Urinary bladder (tissue), 4 donors: ENCODE data around the gene TTBK1. TPM values are rescaled to one million over a fixed set of nuclear protein-coding genes. Genes with fewer than 3 reads are reported as not detected.

Experiments
- DNase-seq: peaks from one replicate; pipeline ENCODE4 v3.0.0-alpha.2; 2015; ENCODE audit errors: extremely low spot score
- H3K27ac ChIP-seq: one replicate; pipeline ENCODE4 v1.5.1; 2013; ENCODE audit warnings: low read depth, mild to moderate bottlenecking, moderate library complexity
- H3K36me3 ChIP-seq: one replicate; pipeline ENCODE4 v1.6.1; 2013; ENCODE audit warnings: mild to moderate bottlenecking, moderate library complexity; ENCODE audit not compliant: insufficient read depth
- H3K4me1 ChIP-seq: one replicate; pipeline ENCODE4 v1.6.1; 2013; ENCODE audit warnings: mild to moderate bottlenecking, moderate library complexity; ENCODE audit not compliant: insufficient read depth
- H3K4me3 ChIP-seq: one replicate; pipeline ENCODE4 v1.5.1; 2013; ENCODE audit warnings: low read depth, low read length
- WGBS: extraction: QIAGEN DNeasy Blood & Tissue Kit; methylation state at CpG from one replicate; pipeline ENCODE4 v1.1.7; 2013; 5-methylcytosine and 5-hydroxymethylcytosine counted together
- polyA plus RNA-seq: library from polyadenylated mRNA; stranded (reverse); fragments of 200-250 nt; gene quantifications from one replicate; pipeline ENCODE4 v1.2.3, GENCODE V29; 2013
- total RNA-seq: library from RNA; depleted of rRNA; stranded (reverse); fragments of >200 nt; gene quantifications from one replicate; pipeline ENCODE4 v1.2.3, GENCODE V29; 2014
- donor health status: healthy with polysubstance abuse.
- donor health status: healthy.

TTBK1 gene
- total and polyA plus RNA-seq, 2 donors, result 0.20 to 0.32 TPM

DNA sequence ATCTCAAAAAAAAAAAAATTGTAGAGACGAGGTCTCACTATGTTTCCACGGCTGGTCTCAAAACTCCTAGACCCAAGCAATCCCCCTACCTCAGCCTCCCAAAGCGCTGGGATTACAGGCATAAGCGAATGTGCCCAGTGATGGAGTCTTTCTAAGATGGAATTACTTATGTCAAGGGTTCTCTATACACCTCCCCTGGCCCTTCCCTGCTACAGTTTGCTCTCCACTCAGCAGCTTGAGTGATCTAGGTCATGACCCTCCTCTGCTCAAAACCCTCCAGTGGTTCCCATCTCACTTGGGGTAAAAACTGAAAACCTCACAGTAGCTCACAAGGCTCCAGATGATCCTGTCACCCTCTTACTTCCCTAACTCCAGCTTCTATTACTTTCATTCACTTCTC is 12.2 kb upstream of the TTBK1 start:
- H3K4me3 ChIP-seq, result no peak overlapping the region
- no peaks in the 10 kb centered on the region for H3K4me1 ChIP-seq
- no peak for DNase-seq
- no peaks in the 10 kb centered on the region for H3K36me3 ChIP-seq
- WGBS, result 91% methylated on average over 4 of the region's 4 CpGs
- no peak overlapping the region for H3K27ac ChIP-seq

DNA sequence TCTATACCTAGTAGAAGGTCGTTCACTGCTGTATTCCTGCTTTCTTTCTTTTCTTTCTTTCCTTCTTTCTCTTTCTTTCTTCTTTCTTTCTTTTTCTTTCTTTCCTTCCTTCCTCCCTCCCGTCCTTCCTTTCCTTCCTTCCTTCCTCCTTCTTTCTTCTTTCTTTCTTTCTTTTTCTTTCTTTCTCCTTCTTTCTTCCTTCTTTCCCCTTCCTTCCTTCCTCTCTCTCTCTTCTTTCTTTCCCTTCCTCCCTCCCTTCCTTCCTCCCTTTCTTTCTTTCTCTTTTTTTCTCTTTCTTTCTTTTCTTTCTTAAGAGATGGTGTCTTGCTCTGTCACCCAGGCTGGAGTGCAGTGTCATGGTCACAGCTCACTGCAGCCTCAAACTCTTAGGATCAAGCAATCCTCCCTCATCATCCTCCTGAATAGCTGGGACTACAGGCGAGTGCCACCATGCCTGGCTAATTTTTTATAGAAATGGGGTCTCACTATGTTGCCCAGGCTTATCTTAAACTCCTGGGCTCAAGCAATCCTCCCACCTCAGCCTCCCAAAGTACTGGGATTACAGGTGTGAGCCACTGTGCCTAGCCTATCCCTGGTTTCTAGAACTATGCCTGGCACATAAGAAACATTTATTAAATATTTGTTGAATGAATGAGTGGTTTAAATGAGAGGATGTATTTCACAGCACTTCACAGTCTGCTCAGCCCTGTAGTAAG is 11.4 kb upstream of the TTBK1 start:
- WGBS, result 65% methylated on average over 3 of the region's 3 CpGs
- Histone ChIP-seq H3K4me3 (no peak overlapping the region), H3K4me1 (no peaks in the 10 kb centered on the region), H3K27ac (no peak overlapping the region), H3K36me3 (no peaks in the 10 kb centered on the region)
- no peak for DNase-seq

DNA sequence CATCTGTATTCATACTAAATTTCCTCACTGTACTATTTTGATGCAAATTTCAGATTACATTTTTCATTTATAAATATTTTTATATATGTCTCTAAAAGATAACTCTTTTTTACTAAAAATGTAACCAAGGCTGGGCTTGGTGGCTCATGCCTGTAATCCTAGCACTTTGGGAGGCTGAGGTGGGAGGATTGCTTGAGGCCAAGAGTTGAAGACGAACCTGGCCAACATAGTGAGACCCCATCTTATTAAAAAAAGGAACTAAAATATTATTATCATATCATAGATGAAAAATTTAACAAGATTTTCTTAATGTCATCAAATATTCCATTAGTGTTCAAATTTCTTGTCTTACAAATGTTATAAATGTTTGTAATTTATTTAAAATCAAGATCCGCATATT is 7.4 kb upstream of the TTBK1 start:
- WGBS, result 64% methylated on average over 2 of the region's 2 CpGs
- H3K4me3 ChIP-seq, result no peak overlapping the region

DNA sequence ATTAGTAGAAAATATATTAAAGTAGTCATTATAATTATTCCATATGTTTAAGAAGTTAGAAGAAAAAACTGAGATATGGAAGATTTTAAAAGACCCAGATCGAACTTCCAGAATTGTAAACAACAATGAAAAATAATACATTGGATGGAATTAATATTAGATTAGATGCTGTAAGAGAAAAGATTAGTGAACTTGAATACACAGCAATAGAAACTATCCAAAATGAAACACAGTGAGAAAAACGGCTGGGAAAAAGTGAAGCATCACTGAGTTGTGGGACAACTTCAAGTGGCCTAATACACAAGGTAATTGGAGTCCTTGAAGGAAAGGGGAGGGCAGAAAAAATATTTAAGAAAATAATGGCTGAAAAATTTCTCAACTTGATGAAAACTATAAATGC is 4.2 kb upstream of the TTBK1 start:
- no peaks in the 10 kb centered on the region for H3K36me3 ChIP-seq
- no peak overlapping the region for H3K27ac ChIP-seq
- WGBS, result 76% methylated on average over 2 of the region's 2 CpGs
- no peak for DNase-seq
- H3K4me3 ChIP-seq, result no peak overlapping the region
- peaks cover 2% of the 10 kb centered on the region for H3K4me1 ChIP-seq

More for the DNA sequence above, 7.4 kb upstream of the TTBK1 start:
- DNase-seq, result no peak
- no peaks in the 10 kb centered on the region for H3K4me1 ChIP-seq
- H3K36me3 ChIP-seq, result no peaks in the 10 kb centered on the region
- H3K27ac ChIP-seq, result no peak overlapping the region

DNA sequence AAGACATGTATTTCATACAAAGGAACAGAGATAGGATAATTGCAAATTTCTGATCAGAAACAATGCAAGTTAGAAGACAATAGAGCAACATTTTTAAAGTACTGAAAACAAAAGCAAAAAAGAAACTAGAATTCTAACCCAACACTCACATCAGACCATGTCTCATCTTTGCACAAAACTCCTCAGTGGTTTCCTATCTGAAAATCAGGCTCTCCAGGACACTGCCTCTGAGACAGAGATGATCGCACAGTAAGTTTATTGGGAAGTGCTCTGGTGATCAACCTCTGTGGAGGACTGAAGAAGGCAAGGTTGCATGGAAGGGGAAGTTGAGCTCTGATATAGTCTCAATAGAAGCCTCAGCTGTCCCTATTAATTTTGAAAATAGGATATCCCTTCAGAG is 2.3 kb upstream of the TTBK1 start:
- peaks cover 2% of the 10 kb centered on the region for H3K4me1 ChIP-seq
- 75% methylated on average over 1 of the region's 1 CpG for WGBS
- H3K27ac ChIP-seq, result no peak overlapping the region
- H3K36me3 ChIP-seq, result no peaks in the 10 kb centered on the region
- H3K4me3 ChIP-seq, result no peak overlapping the region
- no peak for DNase-seq

DNA sequence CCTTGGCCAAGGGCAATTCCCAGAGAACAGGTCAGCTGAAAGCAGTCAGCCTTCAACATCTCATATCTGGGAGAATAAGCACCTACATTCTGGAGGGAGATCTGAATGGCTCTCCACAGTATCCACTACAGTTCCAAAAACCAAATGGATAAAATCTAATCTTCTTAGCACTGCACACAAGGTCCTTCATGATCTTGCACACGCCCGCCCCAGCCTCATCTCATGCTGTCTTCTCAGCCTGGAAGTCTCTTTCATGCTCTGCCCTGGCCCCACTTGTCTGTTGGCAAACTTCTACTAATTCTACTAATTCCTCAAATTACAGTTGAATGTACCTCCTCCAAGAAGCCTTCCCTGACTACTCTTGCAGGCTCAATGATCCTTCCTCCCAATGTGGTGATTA is 1.8 kb upstream of the TTBK1 start:
- Histone ChIP-seq H3K4me3 (no peak overlapping the region), H3K4me1 (peaks cover 2% of the 10 kb centered on the region), H3K27ac (no peak overlapping the region), H3K36me3 (no peaks in the 10 kb centered on the region)
- no peak for DNase-seq
- WGBS, result 93% methylated on average over 2 of the region's 2 CpGs

DNA sequence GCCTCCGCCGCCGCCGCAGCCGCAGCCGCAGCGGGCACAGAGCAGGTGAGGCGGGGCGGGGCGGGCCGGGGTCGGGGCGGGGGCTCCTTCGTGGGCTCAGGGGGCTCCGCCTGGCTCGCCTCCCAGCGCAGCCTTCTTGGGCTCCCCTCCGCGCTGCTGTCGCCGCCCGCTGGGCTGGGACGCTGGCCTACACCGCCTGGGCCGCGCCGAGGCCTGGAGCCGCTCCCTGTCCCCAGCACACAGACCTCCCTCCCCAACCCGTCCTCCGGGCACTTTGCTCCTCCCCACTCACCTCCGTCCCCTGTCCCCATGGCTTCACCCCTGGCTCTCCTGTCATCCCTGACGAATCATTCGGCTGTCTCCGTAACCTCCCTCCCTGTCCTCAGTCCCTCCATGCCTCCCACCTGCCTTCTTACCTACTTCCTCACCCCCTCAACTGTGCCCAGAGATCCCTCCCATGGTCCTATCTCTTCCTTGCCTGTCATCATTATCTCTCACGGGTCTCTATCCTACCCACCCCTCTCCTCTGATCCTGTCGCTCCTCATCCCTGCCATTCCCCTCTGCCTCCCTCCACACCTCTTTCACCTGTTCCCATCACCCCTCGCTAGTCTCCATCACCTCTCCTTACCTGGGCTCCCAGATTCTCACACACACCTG is 512 bp downstream of the TTBK1 start:
- no peak for DNase-seq
- H3K27ac ChIP-seq, result no peak overlapping the region
- 15% methylated on average over 37 of the region's 37 CpGs for WGBS
- H3K4me3 ChIP-seq, result no peak overlapping the region
- no peaks in the 10 kb centered on the region for H3K36me3 ChIP-seq
- peaks cover 2% of the 10 kb centered on the region for H3K4me1 ChIP-seq

DNA sequence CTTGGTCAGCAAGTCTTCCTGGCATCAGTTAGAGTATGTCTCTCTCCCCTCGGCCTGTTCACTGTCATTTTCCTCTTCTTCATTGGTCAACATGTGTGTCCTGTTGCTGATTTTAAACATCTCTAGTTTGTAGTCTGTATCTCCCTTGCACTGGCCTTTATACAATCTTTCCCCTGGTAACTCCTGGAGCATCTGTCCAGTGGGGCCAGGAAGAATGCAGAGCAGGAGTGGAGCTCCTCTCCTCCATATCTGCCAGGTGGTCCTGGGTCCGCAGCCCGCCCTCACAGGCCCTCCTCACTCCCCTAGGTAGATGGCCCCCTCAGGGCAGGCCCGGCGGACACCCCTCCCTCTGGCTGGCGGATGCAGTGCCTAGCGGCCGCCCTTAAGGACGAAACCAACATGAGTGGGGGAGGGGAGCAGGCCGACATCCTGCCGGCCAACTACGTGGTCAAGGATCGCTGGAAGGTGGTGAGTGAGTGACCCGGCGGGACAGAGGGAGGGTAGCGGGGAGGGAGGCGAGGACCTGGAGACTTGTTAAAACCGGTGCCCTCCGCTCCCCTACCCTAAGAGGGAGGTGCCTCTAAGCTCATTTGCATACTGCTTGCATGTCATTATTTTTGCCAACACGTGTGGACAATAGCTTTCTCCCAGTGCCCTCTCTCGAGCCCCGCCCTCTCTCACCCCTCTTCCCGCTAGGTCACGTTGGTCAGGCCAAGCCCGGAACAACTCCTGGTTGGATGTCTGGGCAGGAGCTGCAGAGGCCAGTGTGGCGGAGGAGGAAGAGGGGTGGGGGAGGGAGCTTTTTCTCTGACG is 3.2 kb downstream of the TTBK1 start:
- DNase-seq, result no peak
- Histone ChIP-seq H3K36me3 (no peaks in the 10 kb centered on the region), H3K4me3 (peak overlapping the region; percentile 21), H3K4me1 (peaks cover 2% of the 10 kb centered on the region), H3K27ac (no peak overlapping the region)
- WGBS, result 17% methylated on average over 27 of the region's 27 CpGs

DNA sequence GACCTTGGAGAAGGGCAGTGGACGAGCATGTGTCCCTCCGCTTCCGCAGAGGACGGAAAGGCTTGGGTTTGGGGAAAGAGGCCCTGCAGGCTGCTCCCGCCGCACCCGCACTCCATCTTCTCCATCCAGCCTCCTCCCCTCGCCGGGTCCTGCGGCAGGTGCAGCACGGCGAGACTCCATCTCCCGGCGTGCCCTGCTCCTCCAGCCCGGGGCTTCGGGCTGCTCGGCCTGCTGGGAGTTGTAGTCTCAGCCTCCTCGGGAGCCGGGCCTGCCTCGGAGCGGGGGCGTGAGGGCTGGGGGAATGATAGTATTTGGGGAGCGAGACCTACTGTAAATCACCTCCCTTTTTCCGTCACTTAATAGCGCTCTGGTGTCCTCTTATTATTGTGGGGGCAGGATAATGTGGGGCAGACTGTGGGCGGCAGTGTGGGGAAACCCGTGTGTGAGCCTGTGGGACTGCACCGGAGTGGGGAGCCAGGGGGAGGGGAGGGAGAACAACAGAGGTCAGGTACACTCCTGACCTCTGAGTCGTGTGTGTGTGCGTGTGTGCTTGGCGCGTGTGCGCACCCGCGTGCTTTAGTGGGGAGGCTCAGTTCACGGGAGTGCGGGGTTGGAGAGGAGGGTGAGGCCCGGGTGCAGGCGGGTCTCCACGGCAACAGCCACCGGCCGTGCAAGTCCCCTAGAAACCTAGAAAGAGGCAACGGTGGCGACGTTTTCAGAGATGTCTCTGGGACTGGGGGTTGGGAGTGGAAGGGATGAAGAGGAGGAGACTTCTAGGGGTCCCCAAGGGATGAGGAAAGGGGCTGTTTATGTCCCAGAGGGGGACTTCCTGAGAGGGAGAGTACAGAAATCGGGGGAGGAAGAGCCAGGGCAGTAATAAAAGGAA is 4.1 kb downstream of the TTBK1 start:
- H3K4me3 ChIP-seq, result peak overlapping the region; percentile 21
- no peaks in the 10 kb centered on the region for H3K36me3 ChIP-seq
- peaks cover 2% of the 10 kb centered on the region for H3K4me1 ChIP-seq
- WGBS, result 2% methylated on average over 46 of the region's 46 CpGs
- no peak overlapping the region for H3K27ac ChIP-seq
- DNase-seq, result no peak

DNA sequence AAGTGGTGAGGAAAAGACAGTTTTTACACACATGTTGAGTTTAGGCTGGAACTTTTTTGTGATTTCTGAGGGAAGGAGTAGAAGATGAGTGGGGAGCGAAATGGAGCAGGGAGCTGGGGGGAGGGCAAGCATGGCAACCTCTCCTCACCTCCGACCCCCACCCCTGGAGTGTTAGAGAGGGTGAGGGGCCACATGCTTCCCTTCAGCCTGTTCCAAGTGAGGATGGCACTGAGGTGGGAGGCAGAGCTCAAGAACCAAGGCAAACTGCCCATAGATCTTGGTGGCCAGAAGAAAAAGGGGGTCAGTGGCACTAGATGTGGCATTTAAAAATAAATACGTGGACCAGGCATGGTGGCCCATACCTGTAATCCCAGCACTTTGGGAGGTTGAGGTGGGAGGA is 4.8 kb downstream of the TTBK1 start:
- DNase-seq, result no peak
- Histone ChIP-seq H3K36me3 (no peaks in the 10 kb centered on the region), H3K4me3 (no peak overlapping the region), H3K27ac (no peak overlapping the region), H3K4me1 (peaks cover 2% of the 10 kb centered on the region)
- WGBS, result 73% methylated on average over 3 of the region's 3 CpGs

DNA sequence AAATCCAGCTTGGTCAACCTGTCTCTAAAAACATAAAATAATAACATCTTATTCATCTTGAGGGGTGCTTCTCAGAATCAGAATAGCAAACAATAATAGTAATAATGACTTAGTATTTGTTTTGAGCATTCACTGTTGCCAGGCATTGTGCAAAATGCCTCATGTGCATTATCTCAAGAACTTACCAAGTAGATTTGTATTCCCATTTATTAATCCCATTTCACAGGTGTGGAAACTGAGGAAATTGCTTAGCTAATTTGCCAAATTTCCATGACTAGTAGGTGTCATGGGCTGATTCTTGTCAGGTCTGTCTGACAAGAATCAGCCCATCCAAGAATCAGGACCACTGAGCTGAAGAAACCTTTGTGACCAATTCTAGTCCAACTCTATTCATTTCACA is 5.5 kb downstream of the TTBK1 start:
- H3K4me1 ChIP-seq, result no peaks in the 10 kb centered on the region
- no peak for DNase-seq

DNA sequence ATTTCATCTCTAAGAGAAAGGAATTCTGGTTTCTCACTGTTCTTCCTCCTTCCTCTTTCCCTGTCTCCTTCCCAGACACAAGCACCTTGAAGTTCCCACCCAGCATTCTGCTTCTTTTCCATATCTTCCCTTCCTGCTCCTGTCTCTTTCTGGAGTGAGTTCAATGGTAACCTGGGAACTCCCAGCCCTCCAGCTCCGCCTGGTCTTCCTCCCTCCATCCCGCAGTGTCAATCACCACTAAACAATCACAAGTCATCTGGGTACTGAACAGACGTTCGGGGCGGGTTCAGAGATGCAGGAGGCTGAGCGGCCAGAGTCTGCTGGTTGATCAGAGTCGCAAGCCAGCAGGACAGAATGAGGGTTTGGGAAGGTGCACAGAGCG is 7.7 kb downstream of the TTBK1 start:
- Histone ChIP-seq H3K27ac (no peak overlapping the region), H3K4me1 (no peaks in the 10 kb centered on the region), H3K36me3 (no peaks in the 10 kb centered on the region), H3K4me3 (no peak overlapping the region)
- DNase-seq, result no peak
- WGBS, result 22% methylated on average over 8 of the region's 8 CpGs

More for the DNA sequence above, 5.5 kb downstream of the TTBK1 start:
- Histone ChIP-seq H3K27ac (no peak overlapping the region), H3K36me3 (no peaks in the 10 kb centered on the region), H3K4me3 (no peak overlapping the region)

DNA sequence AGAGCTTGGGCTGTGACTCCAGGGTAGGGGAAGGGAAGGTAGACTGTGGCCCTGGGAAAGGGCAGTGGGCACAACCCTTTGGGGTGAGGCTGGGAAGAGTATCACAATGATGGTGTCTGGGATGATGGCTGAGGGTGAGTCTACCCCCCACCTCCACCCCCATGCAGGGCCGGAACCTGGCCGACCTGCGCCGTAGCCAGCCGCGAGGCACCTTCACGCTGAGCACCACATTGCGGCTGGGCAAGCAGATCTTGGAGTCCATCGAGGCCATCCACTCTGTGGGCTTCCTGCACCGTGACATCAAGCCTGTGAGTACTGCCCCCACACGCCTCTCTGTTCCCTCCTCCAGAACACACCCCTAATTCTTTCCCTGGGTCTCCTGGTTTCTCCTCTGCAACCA is 10.1 kb downstream of the TTBK1 start:
- no peak overlapping the region for H3K27ac ChIP-seq
- H3K36me3 ChIP-seq, result no peaks in the 10 kb centered on the region
- no peak for DNase-seq
- no peak overlapping the region for H3K4me3 ChIP-seq
- 92% methylated on average over 11 of the region's 11 CpGs for WGBS
- no peaks in the 10 kb centered on the region for H3K4me1 ChIP-seq
